H9 (cell line): ENCODE measurements around the gene ERVK3-1. TPM values are rescaled to one million over a fixed set of nuclear protein-coding genes. Genes with fewer than 3 reads are reported as not detected.

Experiments
- DNase-seq: peaks from one replicate; pipeline ENCODE4 v3.0.0-alpha.2; 2017
- H2AFZ ChIP-seq: one replicate; pipeline ENCODE4 v1.6.1; 2013; ENCODE audit warnings: mild to moderate bottlenecking, low read length, control low read depth, moderate library complexity
- H2AK5ac ChIP-seq: 2 replicates; pipeline ENCODE4 v1.6.1; 2013; ENCODE audit warnings: low read length, control low read depth, mixed read lengths; ENCODE audit not compliant: insufficient read length
- H2BK120ac ChIP-seq: one replicate; pipeline ENCODE4 v1.6.1; 2013; ENCODE audit warnings: low read depth, mild to moderate bottlenecking, low read length, control low read depth, inconsistent platforms; ENCODE audit not compliant: poor library complexity, severe bottlenecking
- H2BK12ac ChIP-seq: 2 replicates; pipeline ENCODE4 v1.6.1; 2013; ENCODE audit warnings: low read length, control low read depth, mixed read lengths, low read depth; ENCODE audit not compliant: insufficient read length
- H2BK15ac ChIP-seq: 2 replicates; pipeline ENCODE4 v1.6.1; 2013; ENCODE audit warnings: low read depth, low read length, control low read depth
- H2BK20ac ChIP-seq: one replicate; pipeline ENCODE4 v1.6.1; 2013; ENCODE audit warnings: low read depth, mild to moderate bottlenecking, low read length, control low read depth, inconsistent platforms; ENCODE audit not compliant: poor library complexity, severe bottlenecking
- H2BK5ac ChIP-seq: 2 replicates; pipeline ENCODE4 v1.6.1; 2013; ENCODE audit warnings: low read length, control low read depth, mixed read lengths; ENCODE audit not compliant: insufficient read length
- H3K14ac ChIP-seq: 2 replicates; pipeline ENCODE4 v1.6.1; 2013; ENCODE audit warnings: low read length, control low read depth; ENCODE audit not compliant: insufficient read depth
- H3K18ac ChIP-seq: 2 replicates; pipeline ENCODE4 v1.6.1; 2013; ENCODE audit warnings: low read depth, mild to moderate bottlenecking, mixed read lengths, low read length, control low read depth; ENCODE audit not compliant: insufficient read length
- H3K23ac ChIP-seq: 2 replicates; pipeline ENCODE4 v1.6.1; 2013; ENCODE audit warnings: low read length, control low read depth, mixed read lengths, low read depth; ENCODE audit not compliant: insufficient read length
- H3K23me2 ChIP-seq: 2 replicates; pipeline ENCODE4 v1.6.1; 2013; ENCODE audit warnings: low read depth, mild to moderate bottlenecking, mixed read lengths, low read length, control low read depth; ENCODE audit not compliant: insufficient read length, poor library complexity, severe bottlenecking
- H3K27ac ChIP-seq: 2 replicates; pipeline ENCODE4 v1.5.1; 2013; ENCODE audit warnings: low read length, control low read depth, mixed read lengths, low read depth; ENCODE audit not compliant: insufficient read length
- H3K27me3 ChIP-seq: 2 replicates; pipeline ENCODE4 v1.6.1; 2013; ENCODE audit warnings: low read length, control low read depth, inconsistent platforms; ENCODE audit not compliant: insufficient read depth
- H3K4ac ChIP-seq: 2 replicates; pipeline ENCODE4 v1.6.1; 2013; ENCODE audit warnings: low read depth, mild to moderate bottlenecking, control low read depth, inconsistent platforms, low read length, moderate library complexity
- H3K4me1 ChIP-seq: 2 replicates; pipeline ENCODE4 v1.6.1; 2013; ENCODE audit warnings: low read length, control low read depth, inconsistent platforms; ENCODE audit not compliant: insufficient read depth
- H3K4me2 ChIP-seq: 2 replicates; pipeline ENCODE4 v1.6.1; 2013; ENCODE audit warnings: low read length, control low read depth, mixed read lengths; ENCODE audit not compliant: insufficient read length, insufficient read depth
- H3K56ac ChIP-seq: 2 replicates; pipeline ENCODE4 v1.6.1; 2013; ENCODE audit warnings: low read depth, mild to moderate bottlenecking, mixed read lengths, low read length, control low read depth; ENCODE audit not compliant: insufficient read length
- H3K79me1 ChIP-seq: 2 replicates; pipeline ENCODE4 v1.6.1; 2013; ENCODE audit warnings: low read depth, mild to moderate bottlenecking, moderate library complexity, low read length, control low read depth, inconsistent platforms; ENCODE audit not compliant: insufficient read depth, poor library complexity, severe bottlenecking
- H3K79me2 ChIP-seq: 2 replicates; pipeline ENCODE4 v1.6.1; 2013; ENCODE audit warnings: low read length, control low read depth, inconsistent platforms; ENCODE audit not compliant: insufficient read depth
- H3K9ac ChIP-seq: 2 replicates; pipeline ENCODE4 v1.6.1; 2013; ENCODE audit warnings: low read length, control low read depth, mixed read lengths; ENCODE audit not compliant: insufficient read length; ENCODE audit errors: extremely low read depth
- H3K9me3 ChIP-seq: one replicate; pipeline ENCODE4 v1.6.1; 2013; ENCODE audit warnings: low read depth, low read length, inconsistent platforms; ENCODE audit not compliant: control insufficient read depth
- H3T11ph ChIP-seq: one replicate; pipeline ENCODE4 v1.6.1; 2013; ENCODE audit warnings: mild to moderate bottlenecking, low read length, control low read depth, inconsistent platforms
- H4K20me1 ChIP-seq: one replicate; pipeline ENCODE4 v1.6.1; 2013; ENCODE audit not compliant: control insufficient read depth, insufficient read length, insufficient read depth
- H4K5ac ChIP-seq: 2 replicates; pipeline ENCODE4 v1.6.1; 2013; ENCODE audit warnings: low read depth, mild to moderate bottlenecking, mixed read lengths, low read length, control low read depth; ENCODE audit not compliant: insufficient read length
- H4K8ac ChIP-seq: replicated peaks from 2 replicates; pipeline ENCODE4 v1.6.1; 2013; ENCODE audit warnings: low read length, control low read depth, mixed read lengths, low read depth; ENCODE audit not compliant: insufficient read length
- H4K91ac ChIP-seq: 2 replicates; pipeline ENCODE4 v1.6.1; 2013; ENCODE audit warnings: low read depth, mild to moderate bottlenecking, moderate library complexity, mixed read lengths, low read length, control low read depth; ENCODE audit not compliant: insufficient read length
- H3K27ac Mint-ChIP-seq, 3 experiments: 2 replicates in 2 of 3; 3 replicates in 1 of 3; pipeline ENCODE4 v1.8.0; 2020 to 2021; ENCODE audit warnings: mixed read lengths in 3 of 3, mild to moderate bottlenecking in 1 of 3, moderate library complexity in 1 of 3
- H3K27me3 Mint-ChIP-seq: 2 replicates; pipeline ENCODE4 v1.8.0; 2021; ENCODE audit warnings: low read depth, mild to moderate bottlenecking, moderate library complexity, mixed read lengths
- H3K36me3 Mint-ChIP-seq, 3 experiments: 2 replicates in 2 of 3; 3 replicates in 1 of 3; pipeline ENCODE4 v1.8.0; 2020 to 2021; ENCODE audit warnings: low read depth in 3 of 3, mixed read lengths in 3 of 3; ENCODE audit not compliant: insufficient read depth in 1 of 3
- H3K4me1 Mint-ChIP-seq, 2 experiments: 2 replicates each; pipeline ENCODE4 v1.8.0; 2020; ENCODE audit warnings: mixed read lengths in 2 of 2
- H3K4me3 Mint-ChIP-seq, 2 experiments: 2 replicates in 1 of 2; 3 replicates in 1 of 2; pipeline ENCODE4 v1.8.0; 2020 to 2021; ENCODE audit warnings: mild to moderate bottlenecking in 2 of 2, mixed read lengths in 2 of 2, moderate library complexity in 1 of 2
- H3K9me3 Mint-ChIP-seq, 2 experiments: 2 replicates in 1 of 2; 3 replicates in 1 of 2; pipeline ENCODE4 v1.8.0; 2020; ENCODE audit warnings: mild to moderate bottlenecking in 2 of 2, mixed read lengths in 2 of 2, moderate library complexity in 1 of 2
- CTCF ChIP-seq: fragments of 200-600 bp; sonication (generic); conservative IDR thresholded peaks from 3 replicates; pipeline ENCODE4 v1.8.0; 2021; ENCODE audit warnings: antibody characterized with exemption, mild to moderate bottlenecking
- WGBS: extraction: QIAGEN DNeasy Blood & Tissue Kit; methylation state at CpG from one replicate; pipeline ENCODE4 v1.1.7; 2013; ENCODE audit warnings: missing lambda C conversion rate, low lambda C conversion rate, mixed read lengths; ENCODE audit not compliant: insufficient read length; ENCODE audit errors: extremely low coverage; 5-methylcytosine and 5-hydroxymethylcytosine counted together
- total RNA-seq: library from RNA; stranded (reverse); gene quantifications from 2 replicates; pipeline ENCODE4 v1.2.1, GENCODE V29; 2021

ERVK3-1 gene
- total RNA-seq, 1 experiment from 2014 or later, result 43.7 TPM

DNA sequence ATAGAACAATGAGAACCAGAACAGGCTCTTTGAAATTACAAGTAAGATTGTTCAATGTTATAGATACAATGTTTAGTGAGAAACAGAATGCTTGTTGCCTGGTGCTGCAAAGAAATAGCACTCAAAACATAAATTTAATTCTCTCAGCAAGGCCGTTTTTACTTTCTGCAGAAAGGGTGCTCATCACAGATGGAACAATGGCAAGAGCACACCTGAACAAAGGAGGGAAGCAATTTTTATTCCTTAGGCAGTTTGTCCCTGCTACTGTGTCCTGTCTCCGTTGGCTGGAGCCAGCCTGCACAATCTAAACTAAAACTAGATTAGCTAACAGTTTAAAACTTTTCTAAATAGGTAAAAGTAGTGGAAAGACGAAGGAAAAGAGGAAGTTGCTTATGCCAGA, 36.8 kb upstream of the ERVK3-1 start:
- peaks cover 83 to 84% of the 10 kb centered on the region in 2 experiments for H3K9me3 Mint-ChIP-seq
- Histone ChIP-seq H3K27ac (no peak overlapping the region), H3K27me3 (no peaks in the 10 kb centered on the region), H2BK5ac (no peak overlapping the region), H4K91ac (no peak overlapping the region), H3K4ac (no peak overlapping the region), H2BK120ac (no peak overlapping the region), H3K79me1 (no peaks in the 10 kb centered on the region), H2AK5ac (no peak overlapping the region), H3K18ac (no peak overlapping the region), H3K9ac (no peak overlapping the region), H3K23me2 (no peaks in the 10 kb centered on the region), H4K5ac (no peak overlapping the region), H2BK20ac (no peak overlapping the region), H3K4me1 (no peaks in the 10 kb centered on the region), H3K14ac (no peak overlapping the region), H3K23ac (no peak overlapping the region), H3K79me2 (no peaks in the 10 kb centered on the region), H2BK12ac (no peak overlapping the region), H4K8ac (no peak overlapping the region), H3T11ph (no peak overlapping the region), H2BK15ac (no peak overlapping the region), H2AFZ (no peak overlapping the region), H4K20me1 (no peaks in the 10 kb centered on the region), H3K56ac (no peak overlapping the region), H3K4me2 (no peak overlapping the region), H3K9me3 (peaks cover 43% of the 10 kb centered on the region)
- peaks cover 79 to 83% (median 83%) of the 10 kb centered on the region in 3 experiments for H3K36me3 Mint-ChIP-seq
- no peaks in the 10 kb centered on the region for H3K4me1 Mint-ChIP-seq
- DNase-seq, result no peak
- H3K27me3 Mint-ChIP-seq, result peaks cover 10% of the 10 kb centered on the region
- no peak overlapping the region for H3K4me3 Mint-ChIP-seq
- no peak for TF ChIP-seq CTCF
- H3K27ac Mint-ChIP-seq, result no peak overlapping the region
- no CpG with 5 or more reads among the region's 3 CpGs for WGBS
